ENCODE measurements around the gene SNRNP40. TPM values are rescaled to one million over a fixed set of nuclear protein-coding genes. Genes with fewer than 3 reads are reported as not detected.
"Not testable (repeated sequence)": the region's sequence is repeated elsewhere in the genome, so short reads cannot be mapped to it uniquely, and the experiment has no call there.

Gene SNRNP40
- polyA plus RNA-seq, 1 of the 3 experiments (the other 2 are of a cell fraction), result 46.7 TPM

DNA sequence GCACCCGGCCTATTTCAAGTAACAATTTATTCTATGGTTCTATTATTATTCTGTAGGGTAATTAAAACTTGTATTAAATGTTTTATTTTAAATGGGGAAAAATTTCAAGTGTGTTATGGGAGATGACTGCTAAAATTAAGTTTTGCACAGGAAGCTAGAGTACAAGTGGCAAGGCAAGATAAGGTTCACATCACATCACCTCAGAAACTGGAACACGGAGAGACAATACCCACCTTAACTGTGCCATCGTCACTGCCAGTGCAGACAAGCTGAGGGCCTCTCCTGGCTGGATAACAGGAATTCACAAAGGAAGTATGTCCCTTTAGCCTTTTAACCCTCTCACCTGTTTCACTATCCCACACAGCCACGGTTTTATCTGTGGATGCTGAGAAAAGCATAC, 7.6 kb downstream of the SNRNP40 start:
- no peak for DNase-seq
- Histone ChIP-seq H3F3A (replicated peaks; ENCODE audit: insufficient read depth) (peaks cover 4% of the 10 kb centered on the region), H3K4me1 (ENCODE audit: control insufficient read depth in 1 of 2, insufficient read depth in 2 of 2, low read depth in 1 of 2, low read length in 1 of 2) (peaks cover 0 to 5% of the 10 kb centered on the region in 2 experiments; a peak in 1 of 4 replicates), H3K9ac (no peak overlapping the region), H3K36me3 (replicated peaks in 1 of 2; ENCODE audit: control insufficient read depth in 1 of 2, insufficient read depth in 2 of 2, low read length in 1 of 2) (peaks cover 43 to 56% of the 10 kb centered on the region in 2 experiments), H3K9me2 (no peaks in the 10 kb centered on the region), H3K27ac (ENCODE audit: low read depth in 2 of 2, low read length in 1 of 2) (no peak overlapping the region), H3K4me3 (ENCODE audit: low read depth in 2 of 2, low read length in 1 of 2) (no peak overlapping the region), H4K20me1 (ENCODE audit: insufficient read depth) (no peaks in the 10 kb centered on the region), H3K9me3 (no peaks in the 10 kb centered on the region), H3K4me2 (no peak overlapping the region), H3K27me3 (ENCODE audit: insufficient read depth) (no peaks in the 10 kb centered on the region), H3K79me2 (ENCODE audit: insufficient read depth) (peaks cover 10% of the 10 kb centered on the region), H2AFZ (ENCODE audit: low read depth) (no peak overlapping the region)
- TF ChIP-seq, protein P1, sequence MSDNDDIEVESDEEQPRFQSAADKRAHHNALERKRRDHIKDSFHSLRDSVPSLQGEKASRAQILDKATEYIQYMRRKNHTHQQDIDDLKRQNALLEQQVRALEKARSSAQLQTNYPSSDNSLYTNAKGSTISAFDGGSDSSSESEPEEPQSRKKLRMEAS (IDR thresholded peaks at IDR 0.05; ENCODE audit: low read depth), result no peak
- no peak for TF ChIP-seq TCF12 (IDR thresholded peaks at IDR 0.05)
- TF ChIP-seq RAD21 (IDR thresholded peaks at IDR 0.05; ENCODE audit: low read length), result no peak
- TF ChIP-seq NRF1 (IDR thresholded peaks at IDR 0.05; ENCODE audit: low read depth, low read length), result no peak
- no peak for TF ChIP-seq TAF1 (IDR thresholded peaks at IDR 0.05; ENCODE audit: borderline replicate concordance, low read depth, low read length)
- no peak for TF ChIP-seq USF1 (IDR thresholded peaks at IDR 0.05; ENCODE audit: borderline replicate concordance, low read depth)
- TF ChIP-seq IRF3 (IDR thresholded peaks at IDR 0.05; ENCODE audit: low read depth, low read length), result no peak
- no peak for TF ChIP-seq SMC3 (IDR thresholded peaks at IDR 0.05; ENCODE audit: low read depth, low read length)
- TF ChIP-seq CHD2 (IDR thresholded peaks at IDR 0.05; ENCODE audit: low read length, partially characterized antibody), result no peak
- no peak for TF ChIP-seq MEF2A (IDR thresholded peaks at IDR 0.05; ENCODE audit: borderline replicate concordance, low read depth)
- no peak for TF ChIP-seq TEAD4 (IDR thresholded peaks at IDR 0.05; ENCODE audit: borderline replicate concordance, insufficient read depth)
- no peak for TF ChIP-seq POLR2AphosphoS5 (IDR thresholded peaks at IDR 0.05; ENCODE audit: low read depth, low read length)
- TF ChIP-seq USF2 (IDR thresholded peaks at IDR 0.05; ENCODE audit: borderline replicate concordance, low read depth, low read length), result no peak
- no peak for TF ChIP-seq JUND (IDR thresholded peaks at IDR 0.05)
- TF ChIP-seq RCOR1 (IDR thresholded peaks at IDR 0.05; ENCODE audit: low read length), result no peak
- TF ChIP-seq MXI1 (IDR thresholded peaks at IDR 0.05; ENCODE audit: low read depth, low read length), result no peak
- TF ChIP-seq, protein P2, sequence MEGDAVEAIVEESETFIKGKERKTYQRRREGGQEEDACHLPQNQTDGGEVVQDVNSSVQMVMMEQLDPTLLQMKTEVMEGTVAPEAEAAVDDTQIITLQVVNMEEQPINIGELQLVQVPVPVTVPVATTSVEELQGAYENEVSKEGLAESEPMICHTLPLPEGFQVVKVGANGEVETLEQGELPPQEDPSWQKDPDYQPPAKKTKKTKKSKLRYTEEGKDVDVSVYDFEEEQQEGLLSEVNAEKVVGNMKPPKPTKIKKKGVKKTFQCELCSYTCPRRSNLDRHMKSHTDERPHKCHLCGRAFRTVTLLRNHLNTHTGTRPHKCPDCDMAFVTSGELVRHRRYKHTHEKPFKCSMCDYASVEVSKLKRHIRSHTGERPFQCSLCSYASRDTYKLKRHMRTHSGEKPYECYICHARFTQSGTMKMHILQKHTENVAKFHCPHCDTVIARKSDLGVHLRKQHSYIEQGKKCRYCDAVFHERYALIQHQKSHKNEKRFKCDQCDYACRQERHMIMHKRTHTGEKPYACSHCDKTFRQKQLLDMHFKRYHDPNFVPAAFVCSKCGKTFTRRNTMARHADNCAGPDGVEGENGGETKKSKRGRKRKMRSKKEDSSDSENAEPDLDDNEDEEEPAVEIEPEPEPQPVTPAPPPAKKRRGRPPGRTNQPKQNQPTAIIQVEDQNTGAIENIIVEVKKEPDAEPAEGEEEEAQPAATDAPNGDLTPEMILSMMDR (IDR thresholded peaks at IDR 0.05), result no peak
- ChIA-PET CTCF (interaction anchor here (0.8 kb wide), 1 partner anchor 9 kb away, joined by 3 read pairs; no protein-coding TSS in a partner anchor), POLR2A (no interaction called here)
- WGBS (ENCODE audit: low lambda C conversion rate), result 77% methylated on average over 4 of the region's 4 CpGs

- H3K27ac ChIP-seq (ENCODE audit: low read depth in 2 of 2, low read length in 1 of 2); H3K4me2 ChIP-seq; H3K79me2 ChIP-seq (ENCODE audit: insufficient read depth); H4K20me1 ChIP-seq (ENCODE audit: insufficient read depth); H3K4me3 ChIP-seq (ENCODE audit: low read depth in 2 of 2, low read length in 1 of 2); H3K9me2 ChIP-seq; DNase-seq; H3K4me1 ChIP-seq (ENCODE audit: control insufficient read depth in 1 of 2, insufficient read depth in 2 of 2, low read depth in 1 of 2, low read length in 1 of 2); H3K27me3 ChIP-seq (ENCODE audit: insufficient read depth); H2AFZ ChIP-seq (ENCODE audit: low read depth); H3K9me3 ChIP-seq; H3F3A ChIP-seq (replicated peaks; ENCODE audit: insufficient read depth); H3K9ac ChIP-seq: not testable (repeated sequence)
- CTCF ChIA-PET, result interaction anchor here (0.8 to 1.4 kb wide), 4 partner anchors 11 to 107 kb away, joined by 3 to 7 read pairs (median 3); no protein-coding TSS in a partner anchor
- peaks cover 39 to 57% of the 10 kb centered on the region in 2 experiments for H3K36me3 ChIP-seq (replicated peaks in 1 of 2; ENCODE audit: control insufficient read depth in 1 of 2, insufficient read depth in 2 of 2, low read length in 1 of 2)
- POLR2A ChIA-PET, result interaction anchor here (1.4 kb wide), 1 partner anchor 9 kb away, joined by 4 read pairs; the partner anchor contains the start of genes SNRNP40 and ZCCHC17
- WGBS (ENCODE audit: low lambda C conversion rate), result 100% methylated on average over 4 of the region's 4 CpGs
These were observed 8.8 kb downstream of the SNRNP40 start for GRCh38 chr1:31287791-31288190.

GRCh38 chr1:31282426-31282825, 14.2 kb downstream of the SNRNP40 start:
- H4K20me1 ChIP-seq (ENCODE audit: insufficient read depth); H3K4me2 ChIP-seq; H3K27ac ChIP-seq (ENCODE audit: low read depth in 2 of 2, low read length in 1 of 2); H3K9ac ChIP-seq; H3K4me1 ChIP-seq (ENCODE audit: control insufficient read depth in 1 of 2, insufficient read depth in 2 of 2, low read depth in 1 of 2, low read length in 1 of 2); H3K4me3 ChIP-seq (ENCODE audit: low read depth in 2 of 2, low read length in 1 of 2); POLR2A ChIA-PET; H3K27me3 ChIP-seq (ENCODE audit: insufficient read depth); H3K9me3 ChIP-seq; H3F3A ChIP-seq (replicated peaks; ENCODE audit: insufficient read depth); H3K9me2 ChIP-seq; H3K79me2 ChIP-seq (ENCODE audit: insufficient read depth); DNase-seq; H2AFZ ChIP-seq (ENCODE audit: low read depth): not testable (repeated sequence)
- peaks cover 50 to 71% of the 10 kb centered on the region in 2 experiments for H3K36me3 ChIP-seq (replicated peaks in 1 of 2; ENCODE audit: control insufficient read depth in 1 of 2, insufficient read depth in 2 of 2, low read length in 1 of 2)
- 96% methylated on average over 9 of the region's 9 CpGs for WGBS (ENCODE audit: low lambda C conversion rate)
- CTCF ChIA-PET, result interaction anchor here (1.4 to 2.2 kb wide), 4 partner anchors 18 to 101 kb away, joined by 3 to 11 read pairs (median 4); no protein-coding TSS in a partner anchor
